Natural killer cell (primary cell): ENCODE results near the gene HECTD4. TPM values are rescaled to one million over a fixed set of nuclear protein-coding genes. Genes with fewer than 3 reads are reported as not detected.

Experiments
- ATAC-seq, 3 donors: fragments of 150-1000 bp in 2 of 3; fragments of 200-7000 bp in 1 of 3; cut with Tn5 transposase; 1 replicate in 1 of 3; 2 replicates in 2 of 3; pipeline ENCODE4 v1.10.0; 2021; ENCODE audit warnings: mild to moderate bottlenecking in 2 of 3, moderate library complexity in 2 of 3
- DNase-seq, 2 donors: peaks; one replicate each; pipeline versions ENCODE4 v3.0.0 to v3.0.0-alpha.2; 2013 to 2021; ENCODE audit warnings: mixed read lengths in 1 of 2
- H3K27ac ChIP-seq: one replicate; pipeline ENCODE4 v1.5.1; 2013; ENCODE audit warnings: mild to moderate bottlenecking, low read length
- H3K27me3 ChIP-seq: one replicate; pipeline ENCODE4 v1.6.1; 2013; ENCODE audit warnings: low read length; ENCODE audit not compliant: control insufficient read depth, insufficient read depth
- H3K36me3 ChIP-seq: one replicate; pipeline ENCODE4 v1.6.1; 2013; ENCODE audit warnings: low read length; ENCODE audit not compliant: control insufficient read depth, insufficient read depth
- H3K4me1 ChIP-seq: one replicate; pipeline ENCODE4 v1.6.1; 2013; ENCODE audit warnings: low read length; ENCODE audit not compliant: control insufficient read depth, insufficient read depth
- H3K4me3 ChIP-seq: one replicate; pipeline ENCODE4 v1.5.1; 2013; ENCODE audit warnings: low read length
- H3K9me3 ChIP-seq: one replicate; pipeline ENCODE4 v1.6.1; 2013; ENCODE audit warnings: low read length; ENCODE audit not compliant: control insufficient read depth, insufficient read depth
- H3K27ac Mint-ChIP-seq, 2 donors: one replicate each; pipeline ENCODE4 v1.8.0; 2022; ENCODE audit warnings: mild to moderate bottlenecking in 2 of 2, mixed read lengths in 2 of 2, moderate library complexity in 1 of 2
- H3K27me3 Mint-ChIP-seq, 2 donors: one replicate each; pipeline ENCODE4 v1.8.0; 2022; ENCODE audit warnings: low read depth in 2 of 2, mixed read lengths in 2 of 2
- H3K36me3 Mint-ChIP-seq: one replicate; pipeline ENCODE4 v1.8.0; 2022; ENCODE audit warnings: mixed read lengths
- H3K4me1 Mint-ChIP-seq, 2 donors: one replicate each; pipeline ENCODE4 v1.8.0; 2022; ENCODE audit warnings: mixed read lengths in 2 of 2
- H3K4me3 Mint-ChIP-seq: one replicate; pipeline ENCODE4 v1.8.0; 2022; ENCODE audit warnings: mild to moderate bottlenecking, moderate library complexity, mixed read lengths
- H3K9me3 Mint-ChIP-seq, 2 donors: one replicate each; pipeline ENCODE4 v1.8.0; 2022; ENCODE audit warnings: mixed read lengths in 2 of 2
- CTCF ChIP-seq: fragments of 200-600 bp; IDR thresholded peaks from one replicate; pipeline ENCODE4 v1.8.0; 2022; ENCODE audit warnings: antibody characterized with exemption
- WGBS: methylation state at CpG from one replicate; pipeline ENCODE4 v1.1.7; 2013; ENCODE audit warnings: missing lambda C conversion rate; ENCODE audit not compliant: insufficient coverage; 5-methylcytosine and 5-hydroxymethylcytosine counted together
- intact Hi-C: fragments of 100-400 bp; cut with micrococcal nuclease; formaldehyde crosslinking; loops from one replicate; pipeline ENCODE4 v1.14.2; 2022
- total RNA-seq, 4 donors: library from RNA; stranded (reverse); fragments of 120-200 nt in 1 of 4; gene quantifications; one replicate each; pipeline versions ENCODE4 v1.2.3 to v1.2.4, GENCODE V29; 2013 to 2022

The HECTD4 gene
- total RNA-seq, 3 donors from 2014 or later (not counting 1 experiment from before 2014, with no cell fraction given), result 66.9 to 82.6 (median 79.2) TPM

- WGBS, result 99% methylated on average over 20 of the region's 20 CpGs
- no peak for DNase-seq
- Histone ChIP-seq H3K36me3 (peaks cover 62% of the 10 kb centered on the region), H3K27me3 (no peaks in the 10 kb centered on the region), H3K9me3 (no peaks in the 10 kb centered on the region), H3K4me3 (no peak overlapping the region), H3K27ac (no peak overlapping the region), H3K4me1 (no peaks in the 10 kb centered on the region)
- ATAC-seq, result no peak
- Mint-ChIP-seq H3K27ac (no peak overlapping the region), H3K4me1 (peaks cover 0 to 5% of the 10 kb centered on the region in 2 donors), H3K4me3 (no peak overlapping the region), H3K27me3 (no peaks in the 10 kb centered on the region), H3K36me3 (peaks cover 7% of the 10 kb centered on the region), H3K9me3 (no peaks in the 10 kb centered on the region)
- intact Hi-C loops, result no loop called here
- no peak for TF ChIP-seq CTCF
Observed at GRCh38 chr12:112194601-112195247, 187.5 kb downstream of the HECTD4 start.

GRCh38 chr12:112192475-112192874 is 189.8 kb downstream of the HECTD4 start:
- no peaks in the 10 kb centered on the region for H3K4me1 Mint-ChIP-seq
- 97% methylated on average over 12 of the region's 13 CpGs for WGBS
- Histone ChIP-seq H3K9me3 (no peaks in the 10 kb centered on the region), H3K27me3 (no peaks in the 10 kb centered on the region), H3K4me3 (no peak overlapping the region), H3K27ac (no peak overlapping the region), H3K4me1 (no peaks in the 10 kb centered on the region), H3K36me3 (peaks cover 57% of the 10 kb centered on the region)
- no peak for ATAC-seq
- no peak overlapping the region for H3K27ac Mint-ChIP-seq
- peaks cover 7% of the 10 kb centered on the region for H3K36me3 Mint-ChIP-seq
- TF ChIP-seq CTCF, result no peak
- no peaks in the 10 kb centered on the region for H3K27me3 Mint-ChIP-seq
- no peaks in the 10 kb centered on the region for H3K9me3 Mint-ChIP-seq
- intact Hi-C loops, result no loop called here
- DNase-seq, result no peak
- no peak overlapping the region for H3K4me3 Mint-ChIP-seq

- intact Hi-C loops, result no loop called here
- WGBS, result 94% methylated on average over 4 of the region's 4 CpGs
- H3K27me3 Mint-ChIP-seq, result no peaks in the 10 kb centered on the region
- Histone ChIP-seq H3K27me3 (no peaks in the 10 kb centered on the region), H3K4me3 (no peak overlapping the region), H3K36me3 (peaks cover 56% of the 10 kb centered on the region), H3K4me1 (no peaks in the 10 kb centered on the region), H3K27ac (no peak overlapping the region), H3K9me3 (no peaks in the 10 kb centered on the region)
- DNase-seq (no peak), ATAC-seq (no peak)
- H3K36me3 Mint-ChIP-seq, result peaks cover 7% of the 10 kb centered on the region
- H3K4me3 Mint-ChIP-seq, result no peak overlapping the region
- H3K9me3 Mint-ChIP-seq, result no peaks in the 10 kb centered on the region
- no peak overlapping the region for H3K27ac Mint-ChIP-seq
- no peak for TF ChIP-seq CTCF
- no peaks in the 10 kb centered on the region for H3K4me1 Mint-ChIP-seq
Observed at GRCh38 chr12:112191840-112192321, 190.3 kb downstream of the HECTD4 start.

GRCh38 chr12:112191201-112191600 is 191.0 kb downstream of the HECTD4 start:
- H3K27ac ChIP-seq, result no peak overlapping the region
- no peaks in the 10 kb centered on the region for H3K4me1 ChIP-seq
- DNase-seq, result no peak
- intact Hi-C loops, result no loop called here
- peaks cover 7% of the 10 kb centered on the region for H3K36me3 Mint-ChIP-seq
- H3K9me3 ChIP-seq, result no peaks in the 10 kb centered on the region
- no peak overlapping the region for H3K4me3 ChIP-seq
- TF ChIP-seq CTCF, result no peak
- H3K36me3 ChIP-seq, result peaks cover 56% of the 10 kb centered on the region
- H3K4me1 Mint-ChIP-seq, result no peaks in the 10 kb centered on the region
- ATAC-seq, result no peak
- 100% methylated on average over 2 of the region's 2 CpGs for WGBS
- H3K27me3 ChIP-seq, result no peaks in the 10 kb centered on the region
- H3K27ac Mint-ChIP-seq, result no peak overlapping the region
- H3K4me3 Mint-ChIP-seq, result no peak overlapping the region
- no peaks in the 10 kb centered on the region for H3K9me3 Mint-ChIP-seq
- no peaks in the 10 kb centered on the region for H3K27me3 Mint-ChIP-seq
